Activated effector memory CD4-positive, alpha-beta T cell treated with Interleukin-2 at 50 U/mL for 16 hours (primary cell): Measurements from ENCODE around the gene CDC42SE1.
"Not testable (repeated sequence)": the region's sequence is repeated elsewhere in the genome, so short reads cannot be mapped to it uniquely, and the experiment has no call there.

Experiments
- DNase-seq: peaks from one replicate; pipeline ENCODE4 v3.0.0-alpha.2; 2020

The CDC42SE1 gene

GRCh38 chr1:151059109-151060006 lies at the start of gene CDC42SE1:
TSS of gene CDC42SE1 (minus strand) at chr1:151059622. CDS start at chr1:151055730, 3,892 bp downstream.
- peak; percentile 79 for DNase-seq

DNA sequence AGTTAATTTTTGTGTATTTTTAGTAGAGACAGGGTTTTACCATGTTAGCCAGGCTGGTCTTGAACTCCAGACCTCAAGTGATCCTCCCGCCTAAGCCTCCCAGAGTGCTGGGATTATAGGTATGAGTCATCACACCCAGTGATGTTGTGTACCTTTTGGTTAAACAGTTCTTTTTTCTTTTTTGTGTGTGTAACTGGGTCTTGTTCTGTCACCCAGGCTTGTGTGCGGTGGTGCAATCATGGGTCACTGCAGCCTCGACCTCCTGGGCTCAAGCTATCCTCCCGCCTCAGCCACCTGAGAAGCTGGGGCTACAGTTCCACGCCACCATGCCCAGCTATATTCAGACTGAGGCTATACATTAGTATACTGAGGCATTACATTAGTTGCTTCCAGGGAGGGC lies 48.9 kb upstream of the CDC42SE1 start:
- DNase-seq = no peak

DNA sequence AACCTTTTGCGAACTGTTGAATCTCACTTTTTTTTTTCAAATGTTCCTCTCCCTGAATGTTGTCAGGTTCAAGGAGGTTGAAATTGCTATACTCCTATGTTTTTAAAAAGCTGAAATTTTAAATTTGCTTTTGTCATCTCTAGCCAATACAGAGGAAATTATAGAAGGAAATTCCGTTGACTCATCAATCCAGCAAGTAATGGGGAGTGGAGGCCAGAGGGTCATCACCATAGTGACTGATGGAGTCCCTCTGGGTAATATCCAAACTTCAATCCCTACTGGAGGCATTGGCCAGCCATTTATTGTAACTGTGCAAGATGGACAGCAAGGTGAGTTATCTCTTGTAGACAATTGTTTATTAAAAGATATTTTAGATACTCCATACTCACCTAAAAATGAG lies 47.5 kb upstream of the CDC42SE1 start:
- DNase-seq = no peak

- no peak for DNase-seq
These were observed 45.2 kb upstream of the CDC42SE1 start for GRCh38 chr1:151104630-151105029.

GRCh38 chr1:151098126-151098525 lies 38.7 kb upstream of the CDC42SE1 start:
- no peak for DNase-seq

DNA sequence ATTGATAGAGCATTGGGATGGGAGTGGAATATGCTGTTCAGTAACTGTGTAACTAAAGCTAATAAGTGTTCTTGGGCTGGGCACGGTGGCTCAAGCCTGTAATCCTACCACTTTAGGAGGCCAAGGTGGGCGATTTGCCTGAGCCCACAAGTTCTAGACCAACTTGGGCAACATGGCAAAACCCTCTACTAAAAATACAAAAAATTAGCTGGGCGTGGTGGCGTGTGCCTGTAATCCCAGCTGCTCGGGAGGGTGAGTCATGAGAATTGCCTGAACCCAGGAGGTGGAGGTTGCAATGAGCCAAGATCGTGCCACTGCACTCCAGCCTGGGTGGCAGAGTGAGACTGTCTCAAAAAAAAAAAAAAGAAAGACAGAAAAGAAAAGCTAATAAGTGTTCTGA lies 38.0 kb upstream of the CDC42SE1 start:
- DNase-seq = not testable (repeated sequence)

GRCh38 chr1:151085953-151086559 lies 26.6 kb upstream of the CDC42SE1 start:
- no peak for DNase-seq

- DNase-seq = no peak
These were observed 12.8 kb upstream of the CDC42SE1 start for GRCh38 chr1:151072224-151072623.

GRCh38 chr1:151070474-151071276 lies 11.3 kb upstream of the CDC42SE1 start, which contains the start of gene GABPB2:
TSS of gene GABPB2 (plus strand) at chr1:151070761. CDS start at chr1:151088190, 17,429 bp downstream.
- peak; percentile 79 for DNase-seq

DNA sequence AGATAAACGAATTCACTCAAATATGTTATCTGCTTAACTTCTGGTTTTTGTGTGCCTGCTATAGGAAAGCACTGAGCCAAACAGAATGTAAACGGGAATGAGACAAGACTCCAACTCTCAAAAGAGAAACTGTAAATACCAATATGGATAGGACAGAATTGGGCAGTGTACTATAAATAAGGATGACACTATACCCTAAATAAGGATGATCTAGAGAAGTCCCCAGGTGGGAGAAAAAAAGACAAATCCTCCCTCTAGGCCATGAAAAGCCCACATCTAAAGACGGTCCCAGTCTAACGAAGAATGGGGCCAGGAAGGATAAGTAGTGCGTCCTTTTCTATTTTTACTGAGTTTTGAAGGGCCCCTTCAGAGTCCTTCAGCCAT lies 9.7 kb upstream of the CDC42SE1 start:
- DNase-seq = no peak

GRCh38 chr1:151067185-151067584 lies 7.8 kb upstream of the CDC42SE1 start:
- no peak for DNase-seq

GRCh38 chr1:151065089-151065645 lies 5.7 kb upstream of the CDC42SE1 start:
- DNase-seq = no peak

- no peak for DNase-seq
These were observed 3.4 kb upstream of the CDC42SE1 start for GRCh38 chr1:151062741-151063371.

GRCh38 chr1:151061704-151062103 lies 2.3 kb upstream of the CDC42SE1 start:
- no peak for DNase-seq

GRCh38 chr1:151060657-151061421 lies 1.4 kb upstream of the CDC42SE1 start:
- no peak for DNase-seq

DNA sequence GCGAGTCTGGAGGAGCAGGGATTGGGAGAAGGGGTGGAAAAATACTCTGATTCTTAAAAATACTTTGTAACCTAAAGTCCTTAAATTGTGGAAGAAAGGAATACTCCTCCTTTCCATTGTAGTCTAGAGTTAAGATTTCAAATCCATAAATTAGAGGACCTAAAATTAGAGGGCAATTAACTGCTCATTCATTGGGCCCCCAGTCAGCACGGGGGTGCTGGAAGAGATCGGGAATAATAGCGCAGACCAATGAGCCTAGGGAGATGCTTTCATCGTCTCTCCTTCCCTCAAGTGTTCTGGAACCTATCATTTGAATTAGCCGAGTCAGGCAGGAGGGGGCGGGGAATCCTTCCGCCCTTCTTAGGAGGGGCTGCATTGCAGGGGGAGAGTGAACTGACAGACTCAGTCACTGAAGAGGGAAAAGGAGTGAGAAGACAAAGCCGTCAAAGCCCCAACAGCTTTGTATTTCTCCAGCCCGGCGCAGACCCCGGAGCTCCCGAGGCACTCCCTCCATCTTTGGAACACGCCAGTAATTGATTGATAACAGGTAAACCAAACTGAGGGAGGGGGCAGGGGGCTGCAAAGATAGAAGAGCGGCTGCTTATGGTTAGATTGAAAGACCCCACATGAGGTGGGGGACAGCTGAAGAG lies 710 bp upstream of the CDC42SE1 start, which contains the start of gene MLLT11:
MLLT11 (plus strand) TSS at position 391 of the 650 bp plus-strand sequence. CDS start 6,828 bp downstream, outside the sequence.
- no peak for DNase-seq

- DNase-seq = no peak
These were observed 730 bp downstream of the CDC42SE1 start for GRCh38 chr1:151058692-151059091.

- DNase-seq = peak; percentile 16
These were observed 3.3 kb downstream of the CDC42SE1 start for GRCh38 chr1:151056149-151056548.

DNA sequence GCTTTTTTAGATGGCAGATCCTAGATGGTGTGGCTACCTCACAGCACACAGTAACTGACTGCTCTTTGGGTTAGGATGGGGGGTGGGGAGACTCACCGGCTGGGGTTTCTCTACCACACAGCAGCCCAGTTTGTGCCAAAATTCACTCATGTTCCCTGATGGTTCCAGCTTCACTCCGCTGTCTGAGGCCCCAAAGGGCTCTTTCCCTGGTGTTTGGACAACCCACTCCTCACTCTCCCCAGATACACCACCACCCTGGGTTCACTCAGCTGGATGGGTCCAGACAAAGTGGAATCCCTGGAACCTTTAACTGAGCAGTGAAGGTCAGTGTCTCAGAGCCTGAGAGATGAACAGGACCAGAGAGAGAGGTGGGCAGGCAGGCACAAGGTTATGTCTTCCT lies 3.8 kb downstream of the CDC42SE1 start:
- no peak for DNase-seq

DNA sequence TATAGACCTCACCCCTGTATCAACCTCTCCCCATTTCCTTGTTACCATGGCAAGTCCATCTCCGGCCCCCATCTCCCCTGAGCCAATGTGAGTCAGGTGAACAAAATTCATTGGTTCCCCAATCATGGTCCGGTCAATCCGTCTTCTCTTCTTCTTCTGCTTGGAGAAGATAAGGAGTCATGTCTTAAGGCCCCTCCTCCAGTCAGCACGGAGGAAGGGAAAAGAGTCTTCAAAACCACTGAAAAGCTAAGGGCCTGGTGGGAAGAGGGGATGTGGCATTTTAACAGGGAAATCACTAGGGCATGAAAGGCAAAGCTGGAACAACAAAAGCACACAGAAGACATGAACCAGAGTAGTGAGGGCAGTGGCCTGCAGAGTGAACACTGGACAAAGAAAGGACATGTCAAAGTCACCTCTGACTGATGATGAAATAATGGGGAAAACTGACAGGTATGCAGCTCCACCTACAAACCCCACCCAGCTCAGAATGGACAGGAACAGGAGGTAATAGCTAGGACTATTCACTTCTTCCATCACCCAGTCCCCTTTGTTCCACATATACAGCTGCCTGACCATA lies 4.4 kb downstream of the CDC42SE1 start:
- DNase-seq = no peak
